Measurements from ENCODE around the gene CLVS2.

Gene CLVS2

GRCh38 chr6:123116370-123116769, 120.3 kb downstream of the CLVS2 start:
- Histone ChIP-seq H3K27me3 (replicated peaks; ENCODE audit: insufficient read depth, low read length) (no peaks in the 10 kb centered on the region), H3K4me2 (ENCODE audit: low read depth, low read length) (no peak overlapping the region), H4K20me1 (ENCODE audit: insufficient read depth, low read length) (no peaks in the 10 kb centered on the region), H3K4me3 (ENCODE audit: low read length) (no peak overlapping the region), H3K79me2 (ENCODE audit: low read length) (no peaks in the 10 kb centered on the region), H2AFZ (ENCODE audit: low read length) (no peak overlapping the region), H3K9me3 (replicated peaks; ENCODE audit: insufficient read depth, low read length) (no peaks in the 10 kb centered on the region), H3K36me3 (replicated peaks; ENCODE audit: insufficient read depth, low read length) (no peaks in the 10 kb centered on the region), H3F3A (ENCODE audit: insufficient read depth, low read length) (no peaks in the 10 kb centered on the region), H3K9me2 (replicated peaks; ENCODE audit: insufficient read depth, low read length) (no peaks in the 10 kb centered on the region), H3K4me1 (ENCODE audit: low read length) (no peaks in the 10 kb centered on the region), H3K27ac (ENCODE audit: low read length) (no peak overlapping the region), H3K9ac (ENCODE audit: low read length) (no peak overlapping the region)
- no peak for DNase-seq
- TF ChIP-seq EZH2 (optimal IDR thresholded peaks at IDR 0.05; ENCODE audit: low read depth, low read length) (no peak), EZH2phosphoT487 (IDR thresholded peaks at IDR 0.05; ENCODE audit: low read length) (no peak), CTCF (IDR thresholded peaks at IDR 0.05; ENCODE audit: low read length) (no peak)

DNA sequence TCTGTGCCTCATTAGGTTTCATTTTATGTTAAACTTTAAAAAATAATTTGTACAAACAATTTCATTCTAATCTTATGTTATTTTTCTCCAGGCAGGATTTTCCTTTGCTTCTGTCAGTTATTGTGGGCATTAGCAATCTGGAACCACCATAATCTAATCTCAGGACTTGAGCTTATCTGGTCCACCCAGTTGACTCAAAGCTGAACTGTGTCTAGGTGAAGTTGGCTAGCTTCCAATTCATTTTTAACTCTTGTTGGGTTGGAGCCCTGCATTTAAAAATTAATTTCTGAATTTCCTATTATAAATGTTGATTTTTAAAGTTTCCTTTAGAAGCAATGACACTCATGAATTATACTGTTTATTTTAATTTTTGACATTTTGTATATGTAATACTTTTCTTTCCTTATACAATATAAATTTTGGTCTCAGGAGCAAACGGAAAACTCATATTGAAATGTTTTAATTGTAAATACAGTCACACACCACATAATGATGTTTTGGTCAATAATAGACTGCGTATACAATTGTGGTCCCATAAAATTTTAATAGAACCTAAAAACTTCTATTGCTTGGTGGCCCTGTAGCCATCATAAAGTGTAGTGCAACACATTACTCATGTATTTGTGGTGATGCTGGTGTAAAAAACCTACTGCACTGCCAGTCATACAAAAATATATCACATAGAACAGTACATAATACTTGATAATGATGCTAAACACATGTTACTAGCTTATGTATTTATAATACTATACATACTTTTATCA, 121.3 kb downstream of the CLVS2 start:
- Histone ChIP-seq H3K4me3 (ENCODE audit: low read length) (no peak overlapping the region), H4K20me1 (ENCODE audit: insufficient read depth, low read length) (no peaks in the 10 kb centered on the region), H3K9me3 (replicated peaks; ENCODE audit: insufficient read depth, low read length) (no peaks in the 10 kb centered on the region), H3K79me2 (ENCODE audit: low read length) (no peaks in the 10 kb centered on the region), H3K9ac (ENCODE audit: low read length) (no peak overlapping the region), H3K4me1 (ENCODE audit: low read length) (no peaks in the 10 kb centered on the region), H3F3A (ENCODE audit: insufficient read depth, low read length) (no peaks in the 10 kb centered on the region), H2AFZ (ENCODE audit: low read length) (no peak overlapping the region), H3K4me2 (ENCODE audit: low read depth, low read length) (no peak overlapping the region), H3K36me3 (replicated peaks; ENCODE audit: insufficient read depth, low read length) (no peaks in the 10 kb centered on the region), H3K9me2 (replicated peaks; ENCODE audit: insufficient read depth, low read length) (no peaks in the 10 kb centered on the region), H3K27ac (ENCODE audit: low read length) (no peak overlapping the region), H3K27me3 (replicated peaks; ENCODE audit: insufficient read depth, low read length) (no peaks in the 10 kb centered on the region)
- no peak for DNase-seq
- TF ChIP-seq EZH2 (optimal IDR thresholded peaks at IDR 0.05; ENCODE audit: low read depth, low read length) (no peak), CTCF (IDR thresholded peaks at IDR 0.05; ENCODE audit: low read length) (no peak), EZH2phosphoT487 (IDR thresholded peaks at IDR 0.05; ENCODE audit: low read length) (no peak)

- Histone ChIP-seq H3K9ac (ENCODE audit: low read length) (no peak overlapping the region), H3K27ac (ENCODE audit: low read length) (no peak overlapping the region), H3K4me2 (ENCODE audit: low read depth, low read length) (no peak overlapping the region), H3K36me3 (replicated peaks; ENCODE audit: insufficient read depth, low read length) (no peaks in the 10 kb centered on the region), H3K9me2 (replicated peaks; ENCODE audit: insufficient read depth, low read length) (no peaks in the 10 kb centered on the region), H3F3A (ENCODE audit: insufficient read depth, low read length) (no peaks in the 10 kb centered on the region), H3K79me2 (ENCODE audit: low read length) (no peaks in the 10 kb centered on the region), H2AFZ (ENCODE audit: low read length) (no peak overlapping the region), H3K27me3 (replicated peaks; ENCODE audit: insufficient read depth, low read length) (no peaks in the 10 kb centered on the region), H3K4me3 (ENCODE audit: low read length) (no peak overlapping the region), H3K9me3 (replicated peaks; ENCODE audit: insufficient read depth, low read length) (no peaks in the 10 kb centered on the region), H3K4me1 (ENCODE audit: low read length) (no peaks in the 10 kb centered on the region), H4K20me1 (ENCODE audit: insufficient read depth, low read length) (no peaks in the 10 kb centered on the region)
- no peak for DNase-seq
- TF ChIP-seq EZH2 (optimal IDR thresholded peaks at IDR 0.05; ENCODE audit: low read depth, low read length) (no peak), EZH2phosphoT487 (IDR thresholded peaks at IDR 0.05; ENCODE audit: low read length) (no peak), CTCF (IDR thresholded peaks at IDR 0.05; ENCODE audit: low read length) (no peak)
Measured at GRCh38 chr6:123118811-123119210, 122.8 kb downstream of the CLVS2 start.

All from MM.1S (cell line).